SK-N-SH (cell line): ENCODE results near the gene ADIPOR2. TPM values are rescaled to one million over a fixed set of nuclear protein-coding genes. Genes with fewer than 3 reads are reported as not detected.

Experiments
- CTCF ChIA-PET: fragments of 300-600, 350-600 bp; formaldehyde crosslinking; extraction: SDS; loops from one replicate; lab custom pipeline; 2021; lab: Yijun Ruan, JAX
- POLR2A ChIA-PET: fragments of 350-600 bp; sonication (Branson Sonifier 250); formaldehyde crosslinking; extraction: SDS; loops from one replicate; lab custom pipeline; 2020; ENCODE audit warnings: antibody characterized with exemption, inconsistent platforms; lab: Yijun Ruan, JAX
- DNase-seq: peaks from one replicate; pipeline ENCODE4 v3.0.0; 2012
- H2AFZ ChIP-seq: fragments of 200-600 bp; sonication (generic); 2 replicates; pipeline ENCODE4 v1.8.1; 2016; ENCODE audit warnings: antibody characterized with exemption, mild to moderate bottlenecking, low read depth
- H3F3A ChIP-seq: fragments of 200-600 bp; sonication (generic); replicated peaks from 2 replicates; pipeline ENCODE3; 2016; ENCODE audit warnings: antibody characterized with exemption, mild to moderate bottlenecking; ENCODE audit not compliant: insufficient read depth
- H3K27ac ChIP-seq, 2 experiments: fragments of 200-500 bp in 1 of 2; fragments of 200-600 bp in 1 of 2; sonication (Bioruptor generic) in 1 of 2; sonication (generic), shearing (Covaris generic) in 1 of 2; 2 replicates each; pipeline versions ENCODE4 v1.5.1 to v1.6.1; 2014 to 2016; ENCODE audit warnings: low read depth in 2 of 2, inconsistent platforms in 1 of 2, low read length in 1 of 2, mild to moderate bottlenecking in 1 of 2, mixed read lengths in 1 of 2
- H3K27me3 ChIP-seq: fragments of 200-600 bp; sonication (generic), shearing (Covaris generic); 2 replicates; pipeline ENCODE4 v1.6.1; 2016; ENCODE audit warnings: mixed run types; ENCODE audit not compliant: insufficient read depth
- H3K36me3 ChIP-seq, 2 experiments: fragments of 200-500 bp in 1 of 2; fragments of 200-600 bp in 1 of 2; sonication (Bioruptor generic) in 1 of 2; sonication (generic) in 1 of 2; replicated peaks in 1 of 2; 2 replicates each; pipeline versions ENCODE3 to v1.5.1; 2014 to 2016; ENCODE audit warnings: low read length in 1 of 2, mild to moderate bottlenecking in 1 of 2; ENCODE audit not compliant: insufficient read depth in 2 of 2, control insufficient read depth in 1 of 2
- H3K4me1 ChIP-seq, 2 experiments: fragments of 200-500 bp in 1 of 2; fragments of 200-600 bp in 1 of 2; sonication (Bioruptor generic) in 1 of 2; sonication (generic), shearing (Covaris generic) in 1 of 2; 2 replicates each; pipeline versions ENCODE4 v1.5.1 to v1.6.1; 2014 to 2016; ENCODE audit warnings: low read depth in 1 of 2, low read length in 1 of 2, mixed run types in 1 of 2; ENCODE audit not compliant: insufficient read depth in 2 of 2, control insufficient read depth in 1 of 2
- H3K4me2 ChIP-seq: fragments of 200-600 bp; sonication (generic), shearing (Covaris generic); 2 replicates; pipeline ENCODE4 v1.6.1; 2017; ENCODE audit warnings: mixed run types
- H3K4me3 ChIP-seq, 2 experiments: fragments of 200-500 bp in 1 of 2; fragments of 200-600 bp in 1 of 2; sonication (Bioruptor generic) in 1 of 2; sonication (generic), shearing (Covaris generic) in 1 of 2; 2 replicates each; pipeline versions ENCODE4 v1.5.1 to v1.8.1; 2014 to 2016; ENCODE audit warnings: low read depth in 2 of 2, inconsistent platforms in 1 of 2, low read length in 1 of 2, mild to moderate bottlenecking in 1 of 2, mixed read lengths in 1 of 2, moderate library complexity in 1 of 2
- H3K79me2 ChIP-seq: fragments of 200-600 bp; sonication (generic); 2 replicates; pipeline ENCODE4 v1.8.1; 2017; ENCODE audit warnings: mild to moderate bottlenecking; ENCODE audit not compliant: insufficient read depth
- H3K9ac ChIP-seq: fragments of 200-600 bp; sonication (generic); 2 replicates; pipeline ENCODE4 v1.6.1; 2017; ENCODE audit warnings: mixed run types
- H3K9me2 ChIP-seq: fragments of 200-600 bp; sonication (generic); 2 replicates; pipeline ENCODE4 v1.6.1; 2017; ENCODE audit warnings: mixed run types
- H3K9me3 ChIP-seq: fragments of 200-600 bp; sonication (generic); 2 replicates; pipeline ENCODE4 v1.6.1; 2017; ENCODE audit warnings: mixed run types, mild to moderate bottlenecking, moderate library complexity
- H4K20me1 ChIP-seq: fragments of 200-600 bp; sonication (generic); 2 replicates; pipeline ENCODE4 v1.6.1; 2017; ENCODE audit warnings: mild to moderate bottlenecking, mixed run types; ENCODE audit not compliant: insufficient read depth
- CHD2 ChIP-seq: fragments of 150-350 bp; IDR thresholded peaks from 2 replicates; pipeline ENCODE4 v1.6.1; 2018; ENCODE audit warnings: low read length; ENCODE audit not compliant: partially characterized antibody
- ELF1 ChIP-seq: IDR thresholded peaks from 2 replicates; pipeline ENCODE4 v1.4.0; 2012
- EZH2phosphoT487 ChIP-seq: fragments of 200-600 bp; sonication (generic); IDR thresholded peaks from 2 replicates; pipeline ENCODE4 v1.6.1; 2017; ENCODE audit warnings: low read depth, mixed run types, mild to moderate bottlenecking, antibody characterized with exemption, moderate library complexity, borderline replicate concordance
- FOSL2 ChIP-seq: IDR thresholded peaks from 2 replicates; pipeline ENCODE4 v1.4.0; 2012; ENCODE audit warnings: low read depth, mild to moderate bottlenecking, moderate library complexity, borderline replicate concordance
- GABPA ChIP-seq: IDR thresholded peaks from 2 replicates; pipeline ENCODE4 v1.4.0; 2012; ENCODE audit warnings: low read depth, mild to moderate bottlenecking
- MEF2A ChIP-seq: IDR thresholded peaks from 2 replicates; pipeline ENCODE4 v1.4.0; 2012; ENCODE audit warnings: low read depth, borderline replicate concordance
- NRF1 ChIP-seq: IDR thresholded peaks from 2 replicates; pipeline ENCODE4 v1.6.1; 2012; ENCODE audit warnings: low read depth, mild to moderate bottlenecking, low read length
- RAD21 ChIP-seq: IDR thresholded peaks from 2 replicates; pipeline ENCODE4 v1.6.1; 2012; ENCODE audit warnings: mild to moderate bottlenecking, low read length
- RCOR1 ChIP-seq: fragments of 150-350 bp; IDR thresholded peaks from 2 replicates; pipeline ENCODE4 v1.6.1; 2017; ENCODE audit warnings: antibody characterized with exemption, low read length
- RXRA ChIP-seq: IDR thresholded peaks from 2 replicates; pipeline ENCODE4 v1.4.0; 2012; ENCODE audit warnings: low read depth, mild to moderate bottlenecking, borderline replicate concordance
- SIN3A ChIP-seq: IDR thresholded peaks from 2 replicates; pipeline ENCODE4 v1.6.1; 2012; ENCODE audit warnings: low read depth, mild to moderate bottlenecking, low read length, moderate library complexity, borderline replicate concordance
- SMC3 ChIP-seq: IDR thresholded peaks from 2 replicates; pipeline ENCODE4 v1.6.1; 2012; ENCODE audit warnings: low read depth, low read length, improper control_type of control experiment
- TEAD4 ChIP-seq: IDR thresholded peaks from 2 replicates; pipeline ENCODE4 v1.4.0; 2012; ENCODE audit warnings: mild to moderate bottlenecking, borderline replicate concordance; ENCODE audit not compliant: insufficient read depth
- YY1 ChIP-seq: IDR thresholded peaks from 2 replicates; pipeline ENCODE4 v1.4.0; 2012; ENCODE audit warnings: low read depth, mild to moderate bottlenecking
- WGBS: methylation state at CpG from one replicate; pipeline ENCODE4 v1.1.6; 2017; ENCODE audit warnings: low lambda C conversion rate; 5-methylcytosine and 5-hydroxymethylcytosine counted together
- polyA plus RNA-seq, 3 experiments: library from polyadenylated mRNA; depleted of rRNA; stranded (reverse); fragments of >200 nt; gene quantifications; 2 replicates each; pipeline ENCODE4 v1.2.3, GENCODE V29; 2012
- TF ChIP-seq, protein P1 (sequence below): IDR thresholded peaks from 2 replicates; pipeline ENCODE4 v1.4.0; 2012; ENCODE audit warnings: low read depth, borderline replicate concordance
- TF ChIP-seq, protein P2 (sequence below): fragments of 200-600 bp; sonication (generic); IDR thresholded peaks from 2 replicates; pipeline ENCODE4 v1.6.1; 2017; ENCODE audit warnings: antibody characterized with exemption, mild to moderate bottlenecking, moderate library complexity
- TF ChIP-seq, protein P3 (sequence below): IDR thresholded peaks from 2 replicates; pipeline ENCODE4 v1.4.0; 2012; ENCODE audit warnings: low read depth, borderline replicate concordance
- TF ChIP-seq, protein P4 (sequence below): fragments of 150-350 bp; IDR thresholded peaks from 2 replicates; pipeline ENCODE4 v1.6.1; 2017; ENCODE audit warnings: antibody characterized with exemption, low read length, low read depth, borderline replicate concordance

The ADIPOR2 gene
- polyA plus RNA-seq, 1 of the 3 experiments (the other 2 are of a cell fraction) = 17.1 TPM

DNA sequence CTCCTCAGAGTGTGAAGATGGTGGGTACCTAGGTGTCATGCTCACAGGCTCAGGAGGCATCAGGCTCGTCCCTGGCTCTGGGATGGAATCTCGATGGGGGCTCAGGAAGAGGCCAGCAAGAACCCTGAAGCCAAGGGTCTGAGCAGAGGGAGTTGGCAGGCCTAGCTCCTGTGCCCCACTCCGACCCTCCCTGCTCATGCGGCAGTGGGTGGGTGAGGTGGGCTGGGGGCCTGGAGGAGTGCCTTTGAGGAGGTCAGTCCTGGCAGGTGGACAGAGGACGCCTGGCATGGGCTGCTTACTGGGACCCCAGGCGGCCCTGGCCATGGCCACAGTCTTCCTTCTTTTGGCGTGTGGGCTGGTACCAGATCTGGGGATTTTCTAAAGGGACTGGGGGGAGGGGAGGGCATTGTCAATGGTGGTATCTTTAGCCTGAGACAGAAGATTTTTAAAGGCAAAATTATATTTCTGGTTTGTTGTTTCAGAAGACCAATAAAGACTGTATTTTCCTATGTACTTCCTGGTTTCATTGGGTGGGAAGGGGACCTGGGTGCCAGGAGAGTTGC, 145.5 kb downstream of the ADIPOR2 start:
- no peaks in the 10 kb centered on the region for H3K27me3 ChIP-seq
- no peak overlapping the region for H3K4me3 ChIP-seq
- H4K20me1 ChIP-seq = no peaks in the 10 kb centered on the region
- H3K9ac ChIP-seq = no peak overlapping the region
- TF ChIP-seq RXRA (no peak), YY1 (no peak), RAD21 (no peak), SMC3 (no peak), SIN3A (no peak), EZH2phosphoT487 (no peak), FOSL2 (no peak), GABPA (no peak), RCOR1 (no peak), CHD2 (no peak), MEF2A (no peak), NRF1 (no peak), TEAD4 (no peak), ELF1 (no peak)
- TF ChIP-seq, protein P1, sequence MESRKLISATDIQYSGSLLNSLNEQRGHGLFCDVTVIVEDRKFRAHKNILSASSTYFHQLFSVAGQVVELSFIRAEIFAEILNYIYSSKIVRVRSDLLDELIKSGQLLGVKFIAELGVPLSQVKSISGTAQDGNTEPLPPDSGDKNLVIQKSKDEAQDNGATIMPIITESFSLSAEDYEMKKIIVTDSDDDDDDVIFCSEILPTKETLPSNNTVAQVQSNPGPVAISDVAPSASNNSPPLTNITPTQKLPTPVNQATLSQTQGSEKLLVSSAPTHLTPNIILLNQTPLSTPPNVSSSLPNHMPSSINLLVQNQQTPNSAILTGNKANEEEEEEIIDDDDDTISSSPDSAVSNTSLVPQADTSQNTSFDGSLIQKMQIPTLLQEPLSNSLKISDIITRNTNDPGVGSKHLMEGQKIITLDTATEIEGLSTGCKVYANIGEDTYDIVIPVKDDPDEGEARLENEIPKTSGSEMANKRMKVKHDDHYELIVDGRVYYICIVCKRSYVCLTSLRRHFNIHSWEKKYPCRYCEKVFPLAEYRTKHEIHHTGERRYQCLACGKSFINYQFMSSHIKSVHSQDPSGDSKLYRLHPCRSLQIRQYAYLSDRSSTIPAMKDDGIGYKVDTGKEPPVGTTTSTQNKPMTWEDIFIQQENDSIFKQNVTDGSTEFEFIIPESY = no peak
- TF ChIP-seq, protein P2, sequence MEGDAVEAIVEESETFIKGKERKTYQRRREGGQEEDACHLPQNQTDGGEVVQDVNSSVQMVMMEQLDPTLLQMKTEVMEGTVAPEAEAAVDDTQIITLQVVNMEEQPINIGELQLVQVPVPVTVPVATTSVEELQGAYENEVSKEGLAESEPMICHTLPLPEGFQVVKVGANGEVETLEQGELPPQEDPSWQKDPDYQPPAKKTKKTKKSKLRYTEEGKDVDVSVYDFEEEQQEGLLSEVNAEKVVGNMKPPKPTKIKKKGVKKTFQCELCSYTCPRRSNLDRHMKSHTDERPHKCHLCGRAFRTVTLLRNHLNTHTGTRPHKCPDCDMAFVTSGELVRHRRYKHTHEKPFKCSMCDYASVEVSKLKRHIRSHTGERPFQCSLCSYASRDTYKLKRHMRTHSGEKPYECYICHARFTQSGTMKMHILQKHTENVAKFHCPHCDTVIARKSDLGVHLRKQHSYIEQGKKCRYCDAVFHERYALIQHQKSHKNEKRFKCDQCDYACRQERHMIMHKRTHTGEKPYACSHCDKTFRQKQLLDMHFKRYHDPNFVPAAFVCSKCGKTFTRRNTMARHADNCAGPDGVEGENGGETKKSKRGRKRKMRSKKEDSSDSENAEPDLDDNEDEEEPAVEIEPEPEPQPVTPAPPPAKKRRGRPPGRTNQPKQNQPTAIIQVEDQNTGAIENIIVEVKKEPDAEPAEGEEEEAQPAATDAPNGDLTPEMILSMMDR = no peak
- TF ChIP-seq, protein P3, sequence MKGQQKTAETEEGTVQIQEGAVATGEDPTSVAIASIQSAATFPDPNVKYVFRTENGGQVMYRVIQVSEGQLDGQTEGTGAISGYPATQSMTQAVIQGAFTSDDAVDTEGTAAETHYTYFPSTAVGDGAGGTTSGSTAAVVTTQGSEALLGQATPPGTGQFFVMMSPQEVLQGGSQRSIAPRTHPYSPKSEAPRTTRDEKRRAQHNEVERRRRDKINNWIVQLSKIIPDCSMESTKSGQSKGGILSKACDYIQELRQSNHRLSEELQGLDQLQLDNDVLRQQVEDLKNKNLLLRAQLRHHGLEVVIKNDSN = no peak
- TF ChIP-seq, protein P4, sequence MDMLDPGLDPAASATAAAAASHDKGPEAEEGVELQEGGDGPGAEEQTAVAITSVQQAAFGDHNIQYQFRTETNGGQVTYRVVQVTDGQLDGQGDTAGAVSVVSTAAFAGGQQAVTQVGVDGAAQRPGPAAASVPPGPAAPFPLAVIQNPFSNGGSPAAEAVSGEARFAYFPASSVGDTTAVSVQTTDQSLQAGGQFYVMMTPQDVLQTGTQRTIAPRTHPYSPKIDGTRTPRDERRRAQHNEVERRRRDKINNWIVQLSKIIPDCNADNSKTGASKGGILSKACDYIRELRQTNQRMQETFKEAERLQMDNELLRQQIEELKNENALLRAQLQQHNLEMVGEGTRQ = no peak
- WGBS = 70% methylated on average over 7 of the region's 7 CpGs
- no peaks in the 10 kb centered on the region for H3K9me2 ChIP-seq
- no peaks in the 10 kb centered on the region for H3K9me3 ChIP-seq
- peaks cover 4 to 67% of the 10 kb centered on the region in 2 experiments; a peak in 3 of 4 replicates for H3K4me1 ChIP-seq
- ChIA-PET CTCF (interaction anchor here (0.8 to 4.5 kb wide), 3 partner anchors 96 to 182 kb away, joined by 3 to 35 read pairs (median 5); no protein-coding TSS in a partner anchor), POLR2A (interaction anchor here (0.6 kb wide), 1 partner anchor 100 kb away, joined by 3 read pairs; no protein-coding TSS in a partner anchor)
- H3K36me3 ChIP-seq = no peaks in the 10 kb centered on the region
- H2AFZ ChIP-seq = no peak overlapping the region
- peak; percentile 39 for DNase-seq
- H3K27ac ChIP-seq = peak overlapping the region in 1 of 2 experiments; percentile 98; a peak in 2 of 4 replicates
- no peak overlapping the region for H3K4me2 ChIP-seq
- no peaks in the 10 kb centered on the region for H3K79me2 ChIP-seq
- no peaks in the 10 kb centered on the region for H3F3A ChIP-seq
